Measurements from ENCODE around the gene MAP1LC3A. TPM values are rescaled to one million over a fixed set of nuclear protein-coding genes. Genes with fewer than 3 reads are reported as not detected.

Gene MAP1LC3A
- total RNA-seq, 1 experiment from 2014 or later = not detected

GRCh38 chr20:34579979-34580940, 21.7 kb downstream of the MAP1LC3A start:
- Histone ChIP-seq H3K27ac (ENCODE audit: low read depth, low read length) (no peak overlapping the region), H3K27me3 (ENCODE audit: insufficient read depth, low read length) (no peaks in the 10 kb centered on the region), H3K36me3 (ENCODE audit: control insufficient read depth in 1 of 2, insufficient read depth in 2 of 2, low read length in 2 of 2) (no peaks in the 10 kb centered on the region), H3K79me2 (ENCODE audit: insufficient read depth, low read length) (no peaks in the 10 kb centered on the region), H3K4me1 (ENCODE audit: control insufficient read depth in 1 of 2, insufficient read depth in 2 of 2, low read length in 2 of 2) (peaks cover 0 to 31% of the 10 kb centered on the region in 2 experiments; a peak in 2 of 4 replicates), H2AFZ (ENCODE audit: low read depth, low read length, poor library complexity, severe bottlenecking) (no peak overlapping the region), H3K4me3 (replicated peaks in 1 of 2; ENCODE audit: low read depth in 1 of 2, low read length in 2 of 2) (no peak overlapping the region), H4K20me1 (ENCODE audit: insufficient read depth) (no peaks in the 10 kb centered on the region), H3K4me2 (ENCODE audit: low read length) (no peak overlapping the region), H3K9me2 (ENCODE audit: insufficient read depth) (no peaks in the 10 kb centered on the region), H3K9me3 (ENCODE audit: control insufficient read depth in 1 of 2, insufficient read depth in 1 of 2, low read depth in 1 of 2, low read length in 2 of 2) (no peaks in the 10 kb centered on the region), H3K9ac (ENCODE audit: low read length) (no peak overlapping the region)
- BruUV-seq (replicated peaks) = no TSS peak
- ChIA-PET RAD21 (ENCODE audit: low non-redundant PET in 1 of 2, low total read pairs in 2 of 2, uncharacterized antibody in 2 of 2, unreplicated experiment in 2 of 2) (interaction anchor here in 1 of 2 experiments (0.6 kb wide), 1 partner anchor 434 kb away, joined by 5 read pairs; no protein-coding TSS in a partner anchor), CTCF (no interaction called here), POLR2A (no interaction called here)
- intact Hi-C loops (cut with micrococcal nuclease) = loop anchor here (2.0 kb wide), 2 partner anchors 129 to 189 kb away; no protein-coding TSS in a partner anchor
- no peak for DNase-seq (ENCODE audit: low read depth, low spot score)
- 0 out of 2 replicates have a peak, but pooled peaks have one; percentile 24 for ATAC-seq
- TF ChIP-seq ZBTB33 (IDR thresholded peaks at IDR 0.05; ENCODE audit: extremely low read depth, insufficient replicate concordance, low read length) = no peak
- no peak for TF ChIP-seq SRF (IDR thresholded peaks at IDR 0.05; ENCODE audit: low read depth)
- TF ChIP-seq CEBPB (IDR thresholded peaks at IDR 0.05; ENCODE audit: low read depth) = no peak
- no peak for TF ChIP-seq SIN3A (IDR thresholded peaks at IDR 0.05; ENCODE audit: low read depth)
- TF ChIP-seq POLR2AphosphoS5 (IDR thresholded peaks at IDR 0.05; ENCODE audit: low read depth, low read length) = no peak
- TF ChIP-seq CTCF (IDR thresholded peaks at IDR 0.05 in 2 of 3, conservative IDR thresholded peaks at IDR 0.05 in 1 of 3; ENCODE audit: borderline replicate concordance in 1 of 3, insufficient read depth in 1 of 3, low read depth in 2 of 3, low read length in 2 of 3) = no peak
- TF ChIP-seq CBX3 (IDR thresholded peaks at IDR 0.05; ENCODE audit: low read depth) = no peak
- no peak for TF ChIP-seq FOSL1 (IDR thresholded peaks at IDR 0.05; ENCODE audit: low read depth)
- no peak for TF ChIP-seq MAX (IDR thresholded peaks at IDR 0.05)
- TF ChIP-seq ZNF274 (IDR thresholded peaks at IDR 0.05; ENCODE audit: low read depth, low read length) = no peak
- TF ChIP-seq ZFX (IDR thresholded peaks at IDR 0.05) = no peak
- no peak for TF ChIP-seq ATF3 (IDR thresholded peaks at IDR 0.05)
- no peak for TF ChIP-seq REST (IDR thresholded peaks at IDR 0.05; ENCODE audit: low read depth)
- no peak for TF ChIP-seq ELF1 (IDR thresholded peaks at IDR 0.05; ENCODE audit: borderline replicate concordance, low read depth)
- no peak for TF ChIP-seq SP1 (IDR thresholded peaks at IDR 0.05; ENCODE audit: low read depth)
- TF ChIP-seq EZH2phosphoT487 (IDR thresholded peaks at IDR 0.05; ENCODE audit: borderline replicate concordance) = no peak
- no peak for TF ChIP-seq EZH2 (IDR thresholded peaks at IDR 0.05)
- TF ChIP-seq TCF7L2 (IDR thresholded peaks at IDR 0.05; ENCODE audit: borderline replicate concordance, extremely low read depth, insufficient read depth, insufficient read length) = no peak
